ENCODE measurements around the gene COL13A1. TPM values are rescaled to one million over a fixed set of nuclear protein-coding genes. Genes with fewer than 3 reads are reported as not detected.

The COL13A1 gene
- total and polyA plus RNA-seq, 2 donors, result 0.19 to 0.96 TPM

- Histone ChIP-seq H3K27ac (ENCODE audit: low read depth in 1 of 2, low read length in 1 of 2) (no peak overlapping the region), H3K4me3 (ENCODE audit: low read length in 2 of 2) (no peak overlapping the region), H3K36me3 (ENCODE audit: control insufficient read depth in 2 of 2, insufficient read depth in 2 of 2, low read length in 1 of 2) (no peaks in the 10 kb centered on the region), H3K9me3 (ENCODE audit: control insufficient read depth in 2 of 2, insufficient read depth in 1 of 2, low read length in 1 of 2) (no peaks in the 10 kb centered on the region), H3K4me1 (ENCODE audit: control insufficient read depth in 2 of 2, insufficient read depth in 2 of 2, low read length in 2 of 2) (no peaks in the 10 kb centered on the region), H3K27me3 (ENCODE audit: control insufficient read depth in 2 of 2, insufficient read depth in 1 of 2, low read length in 1 of 2) (peaks cover 0 to 28% of the 10 kb centered on the region in 2 donors)
- no peak for DNase-seq (ENCODE audit: low read depth in 6 of 9, low spot score in 9 of 9)
- WGBS, result 91% methylated on average over 12 of the region's 12 CpGs
These were observed 87.3 kb downstream of the COL13A1 start for GRCh38 chr10:69888882-69889584.

DNA sequence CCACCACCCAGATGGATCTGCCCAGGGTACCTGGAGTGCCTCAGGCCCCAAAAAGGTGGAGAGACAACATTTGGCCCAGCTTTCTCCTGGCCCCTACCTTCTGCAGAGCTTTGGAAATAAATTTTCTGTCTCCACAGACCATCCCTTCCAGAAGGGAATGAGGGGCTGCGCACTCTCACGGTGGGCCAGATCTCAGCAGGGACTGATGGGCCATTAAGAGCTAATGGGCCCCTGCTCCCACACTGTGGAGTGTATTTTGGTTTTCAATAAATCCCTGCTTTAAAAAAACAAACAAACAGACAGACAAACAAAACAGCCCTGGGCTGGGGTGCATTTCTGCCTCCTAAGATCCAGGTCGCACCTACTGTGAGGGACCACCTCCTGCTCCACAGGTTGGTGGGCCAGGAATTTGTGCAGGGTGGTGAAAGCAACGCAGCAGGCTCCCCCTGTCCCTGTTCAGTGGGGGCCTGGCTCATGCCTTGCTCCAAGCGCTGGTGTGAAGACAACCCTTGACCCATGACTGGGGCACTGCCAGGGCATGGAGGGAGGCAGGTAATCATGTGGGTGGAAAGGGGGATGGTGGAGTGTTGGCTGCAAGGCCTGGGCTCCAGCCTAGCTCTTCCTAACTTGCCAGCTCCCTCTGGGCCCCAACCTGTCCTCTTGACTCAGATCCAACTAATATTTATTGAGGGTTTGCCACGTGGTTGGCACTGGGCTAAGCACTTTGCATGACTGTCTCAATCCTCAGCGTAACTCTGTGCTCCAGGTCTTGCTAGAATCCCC lies 88.5 kb downstream of the COL13A1 start:
- H3K4me1 ChIP-seq (ENCODE audit: control insufficient read depth in 2 of 2, insufficient read depth in 2 of 2, low read length in 2 of 2), result no peaks in the 10 kb centered on the region
- peaks cover 0 to 33% of the 10 kb centered on the region in 2 donors for H3K27me3 ChIP-seq (ENCODE audit: control insufficient read depth in 2 of 2, insufficient read depth in 1 of 2, low read length in 1 of 2)
- no peaks in the 10 kb centered on the region for H3K36me3 ChIP-seq (ENCODE audit: control insufficient read depth in 2 of 2, insufficient read depth in 2 of 2, low read length in 1 of 2)
- WGBS, result 89% methylated on average over 7 of the region's 7 CpGs
- no peak overlapping the region for H3K4me3 ChIP-seq (ENCODE audit: low read length in 2 of 2)
- no peak overlapping the region for H3K27ac ChIP-seq (ENCODE audit: low read depth in 1 of 2, low read length in 1 of 2)
- no peak for DNase-seq (ENCODE audit: low read depth in 6 of 9, low spot score in 9 of 9)
- H3K9me3 ChIP-seq (ENCODE audit: control insufficient read depth in 2 of 2, insufficient read depth in 1 of 2, low read length in 1 of 2), result no peaks in the 10 kb centered on the region

DNA sequence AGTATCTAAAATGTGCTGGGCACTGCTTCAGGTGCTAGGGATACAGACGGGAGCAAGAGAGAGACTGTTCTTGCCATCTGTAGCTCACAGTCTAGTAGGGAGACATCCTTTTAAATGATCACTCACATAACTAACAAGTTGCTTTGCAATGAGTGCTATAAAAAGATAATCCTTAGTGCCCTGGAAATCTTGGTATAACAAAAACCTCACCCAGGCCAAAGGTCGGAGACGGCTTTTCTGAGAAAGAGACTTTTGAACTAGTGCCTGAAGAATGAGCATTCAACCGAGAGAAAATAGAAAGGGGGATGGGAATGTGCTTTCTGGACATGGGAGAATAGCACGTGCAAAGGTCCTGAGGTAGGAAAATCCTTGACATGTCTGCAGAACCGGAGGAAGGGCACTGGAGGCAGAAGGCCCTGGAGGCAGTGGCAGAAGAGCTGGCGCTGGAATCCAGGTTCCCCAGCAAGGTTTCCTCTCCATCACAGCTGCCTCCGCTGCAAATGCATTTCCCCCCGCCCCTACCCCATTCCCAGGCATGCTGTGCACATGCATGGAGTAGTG lies 89.4 kb downstream of the COL13A1 start:
- H3K36me3 ChIP-seq (ENCODE audit: control insufficient read depth in 2 of 2, insufficient read depth in 2 of 2, low read length in 1 of 2), result no peaks in the 10 kb centered on the region
- peaks cover 0 to 37% of the 10 kb centered on the region in 2 donors for H3K27me3 ChIP-seq (ENCODE audit: control insufficient read depth in 2 of 2, insufficient read depth in 1 of 2, low read length in 1 of 2)
- no peak for DNase-seq (ENCODE audit: low read depth in 6 of 9, low spot score in 9 of 9)
- H3K9me3 ChIP-seq (ENCODE audit: control insufficient read depth in 2 of 2, insufficient read depth in 1 of 2, low read length in 1 of 2), result no peaks in the 10 kb centered on the region
- 96% methylated on average over 9 of the region's 9 CpGs for WGBS
- H3K4me1 ChIP-seq (ENCODE audit: control insufficient read depth in 2 of 2, insufficient read depth in 2 of 2, low read length in 2 of 2), result no peaks in the 10 kb centered on the region
- H3K4me3 ChIP-seq (ENCODE audit: low read length in 2 of 2), result no peak overlapping the region
- no peak overlapping the region for H3K27ac ChIP-seq (ENCODE audit: low read depth in 1 of 2, low read length in 1 of 2)

DNA sequence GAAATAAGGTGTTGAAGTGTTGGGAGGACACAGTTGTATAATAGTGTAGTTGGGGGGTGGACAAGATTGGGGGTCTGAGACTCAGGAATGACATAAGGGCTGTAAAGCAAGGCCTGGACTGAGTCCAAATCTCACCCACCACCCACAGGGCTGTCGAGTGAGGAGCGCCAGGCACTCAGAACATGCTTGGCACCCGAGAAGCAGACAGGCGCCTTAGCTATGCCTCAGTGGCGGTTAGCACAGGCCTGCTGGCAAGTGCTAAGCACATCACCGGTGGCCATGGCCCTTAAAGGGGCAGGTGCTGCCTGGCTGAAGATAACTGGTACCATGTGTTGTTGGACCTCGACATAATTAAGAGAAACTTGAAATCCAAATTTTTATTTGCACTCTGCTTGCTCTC lies 90.7 kb downstream of the COL13A1 start:
- Histone ChIP-seq H3K27me3 (ENCODE audit: control insufficient read depth in 2 of 2, insufficient read depth in 1 of 2, low read length in 1 of 2) (peaks cover 0 to 46% of the 10 kb centered on the region in 2 donors), H3K9me3 (ENCODE audit: control insufficient read depth in 2 of 2, insufficient read depth in 1 of 2, low read length in 1 of 2) (no peaks in the 10 kb centered on the region), H3K4me3 (ENCODE audit: low read length in 2 of 2) (no peak overlapping the region), H3K36me3 (ENCODE audit: control insufficient read depth in 2 of 2, insufficient read depth in 2 of 2, low read length in 1 of 2) (no peaks in the 10 kb centered on the region), H3K4me1 (ENCODE audit: control insufficient read depth in 2 of 2, insufficient read depth in 2 of 2, low read length in 2 of 2) (no peaks in the 10 kb centered on the region), H3K27ac (ENCODE audit: low read depth in 1 of 2, low read length in 1 of 2) (no peak overlapping the region)
- WGBS, result 85% methylated on average over 7 of the region's 7 CpGs
- DNase-seq (ENCODE audit: low read depth in 6 of 9, low spot score in 9 of 9), result no peak

GRCh38 chr10:69892816-69893215 lies 91.1 kb downstream of the COL13A1 start:
- H3K9me3 ChIP-seq (ENCODE audit: control insufficient read depth in 2 of 2, insufficient read depth in 1 of 2, low read length in 1 of 2), result no peaks in the 10 kb centered on the region
- no peak for DNase-seq (ENCODE audit: low read depth in 6 of 9, low spot score in 9 of 9)
- H3K36me3 ChIP-seq (ENCODE audit: control insufficient read depth in 2 of 2, insufficient read depth in 2 of 2, low read length in 1 of 2), result no peaks in the 10 kb centered on the region
- 93% methylated on average over 10 of the region's 10 CpGs for WGBS
- H3K4me3 ChIP-seq (ENCODE audit: low read length in 2 of 2), result no peak overlapping the region
- H3K27ac ChIP-seq (ENCODE audit: low read depth in 1 of 2, low read length in 1 of 2), result no peak overlapping the region
- H3K4me1 ChIP-seq (ENCODE audit: control insufficient read depth in 2 of 2, insufficient read depth in 2 of 2, low read length in 2 of 2), result no peaks in the 10 kb centered on the region
- peaks cover 0 to 50% of the 10 kb centered on the region in 2 donors for H3K27me3 ChIP-seq (ENCODE audit: control insufficient read depth in 2 of 2, insufficient read depth in 1 of 2, low read length in 1 of 2)

DNA sequence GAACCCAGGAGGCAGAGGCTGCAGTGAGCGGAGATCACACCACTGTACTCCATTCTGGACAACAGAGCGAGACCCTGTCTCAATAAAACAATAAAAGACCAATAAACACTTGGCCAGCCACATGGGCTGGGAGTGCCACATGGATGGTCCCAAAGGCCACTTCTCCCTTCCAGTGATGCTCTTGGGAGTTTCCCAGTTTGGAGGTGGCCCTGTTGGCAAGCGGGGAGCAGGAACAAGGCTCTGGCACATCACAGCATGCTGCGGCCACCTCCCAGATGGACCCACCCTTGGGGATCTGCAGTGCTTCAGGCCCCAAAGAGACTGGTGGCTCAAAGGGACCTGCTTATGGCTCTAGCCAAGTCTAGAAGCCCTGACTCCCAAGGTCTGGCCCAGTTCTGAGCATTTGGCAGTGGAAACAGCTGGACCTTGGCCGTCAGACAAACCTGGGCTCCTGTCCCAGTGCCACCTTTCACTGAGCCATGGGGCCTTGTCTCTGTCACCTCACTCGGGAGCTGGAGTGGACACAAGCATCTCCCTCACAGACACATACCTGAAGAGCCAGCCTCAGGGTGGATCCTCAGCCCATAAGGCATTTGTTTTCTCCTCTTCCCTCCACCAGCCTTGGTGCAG lies 91.7 kb downstream of the COL13A1 start:
- Histone ChIP-seq H3K4me1 (ENCODE audit: control insufficient read depth in 2 of 2, insufficient read depth in 2 of 2, low read length in 2 of 2) (no peaks in the 10 kb centered on the region), H3K9me3 (ENCODE audit: control insufficient read depth in 2 of 2, insufficient read depth in 1 of 2, low read length in 1 of 2) (no peaks in the 10 kb centered on the region), H3K4me3 (ENCODE audit: low read length in 2 of 2) (no peak overlapping the region), H3K36me3 (ENCODE audit: control insufficient read depth in 2 of 2, insufficient read depth in 2 of 2, low read length in 1 of 2) (no peaks in the 10 kb centered on the region), H3K27me3 (ENCODE audit: control insufficient read depth in 2 of 2, insufficient read depth in 1 of 2, low read length in 1 of 2) (peaks cover 0 to 56% of the 10 kb centered on the region in 2 donors), H3K27ac (ENCODE audit: low read depth in 1 of 2, low read length in 1 of 2) (no peak overlapping the region)
- WGBS, result 96% methylated on average over 6 of the region's 6 CpGs
- DNase-seq (ENCODE audit: low read depth in 6 of 9, low spot score in 9 of 9), result no peak

GRCh38 chr10:69894156-69894555 lies 92.5 kb downstream of the COL13A1 start:
- 96% methylated on average over 1 of the region's 1 CpG for WGBS
- Histone ChIP-seq H3K4me3 (ENCODE audit: low read length in 2 of 2) (no peak overlapping the region), H3K36me3 (ENCODE audit: control insufficient read depth in 2 of 2, insufficient read depth in 2 of 2, low read length in 1 of 2) (no peaks in the 10 kb centered on the region), H3K27me3 (ENCODE audit: control insufficient read depth in 2 of 2, insufficient read depth in 1 of 2, low read length in 1 of 2) (peaks cover 0 to 55% of the 10 kb centered on the region in 2 donors), H3K4me1 (ENCODE audit: control insufficient read depth in 2 of 2, insufficient read depth in 2 of 2, low read length in 2 of 2) (no peaks in the 10 kb centered on the region), H3K27ac (ENCODE audit: low read depth in 1 of 2, low read length in 1 of 2) (no peak overlapping the region), H3K9me3 (ENCODE audit: control insufficient read depth in 2 of 2, insufficient read depth in 1 of 2, low read length in 1 of 2) (no peaks in the 10 kb centered on the region)
- DNase-seq (ENCODE audit: low read depth in 6 of 9, low spot score in 9 of 9), result no peak

- Histone ChIP-seq H3K27ac (ENCODE audit: low read depth in 1 of 2, low read length in 1 of 2) (no peak overlapping the region), H3K27me3 (ENCODE audit: control insufficient read depth in 2 of 2, insufficient read depth in 1 of 2, low read length in 1 of 2) (peaks cover 0 to 50% of the 10 kb centered on the region in 2 donors), H3K4me1 (ENCODE audit: control insufficient read depth in 2 of 2, insufficient read depth in 2 of 2, low read length in 2 of 2) (peaks cover 1 to 7% of the 10 kb centered on the region in 2 donors), H3K36me3 (ENCODE audit: control insufficient read depth in 2 of 2, insufficient read depth in 2 of 2, low read length in 1 of 2) (no peaks in the 10 kb centered on the region), H3K4me3 (ENCODE audit: low read length in 2 of 2) (no peak overlapping the region), H3K9me3 (ENCODE audit: control insufficient read depth in 2 of 2, insufficient read depth in 1 of 2, low read length in 1 of 2) (no peaks in the 10 kb centered on the region)
- 87% methylated on average over 13 of the region's 13 CpGs for WGBS
- no peak for DNase-seq (ENCODE audit: low read depth in 6 of 9, low spot score in 9 of 9)
These were observed 94.1 kb downstream of the COL13A1 start for GRCh38 chr10:69895759-69896158.

Data from thymus (tissue), 11 donors.